IMR-90 (cell line): ENCODE data around the gene SUDS3.
"Not testable (repeated sequence)": the region's sequence is repeated elsewhere in the genome, so short reads cannot be mapped to it uniquely, and the experiment has no call there.

Experiments
- BHLHE40 ChIP-seq: fragments of 150-350 bp; IDR thresholded peaks from 2 replicates; pipeline ENCODE4 v1.6.1; 2016; ENCODE audit warnings: mild to moderate bottlenecking, low read depth, low read length
- CTCF ChIP-seq: conservative IDR thresholded peaks from 2 replicates; pipeline ENCODE4 v1.5.1; 2012; ENCODE audit warnings: mild to moderate bottlenecking, low read depth, low read length, improper control_type of control experiment
- MAZ ChIP-seq: IDR thresholded peaks from 2 replicates; pipeline ENCODE4 v1.6.1; 2012; ENCODE audit warnings: low read depth, mild to moderate bottlenecking, low read length, improper control_type of control experiment, moderate library complexity, borderline replicate concordance
- POLR2A ChIP-seq: IDR thresholded peaks from 2 replicates; pipeline ENCODE4 v1.6.1; 2012; ENCODE audit warnings: mild to moderate bottlenecking, low read depth, low read length
- RFX5 ChIP-seq: IDR thresholded peaks from 2 replicates; pipeline ENCODE4 v1.8.0; 2012; ENCODE audit warnings: low read depth, mild to moderate bottlenecking, low read length, moderate library complexity

- TF ChIP-seq RFX5, CTCF, POLR2A, BHLHE40, MAZ: not testable (repeated sequence)
Observed at GRCh38 chr12:118354503-118354902, 21.9 kb upstream of the SUDS3 start.
